Endothelial cell of umbilical vein (primary cell): ENCODE measurements around the gene RPP30.

Experiments used
- EZH2 ChIP-seq: IDR thresholded peaks from 2 replicates; pipeline ENCODE4 v1.6.1; 2012; ENCODE audit warnings: borderline replicate concordance, low read depth, mild to moderate bottlenecking, moderate library complexity, low read length, inconsistent platforms; ENCODE audit not compliant: severe bottlenecking
- POLR2A ChIP-seq: IDR thresholded peaks from 2 replicates; pipeline ENCODE4 v1.6.1; 2012; ENCODE audit warnings: low read depth, mild to moderate bottlenecking, control low read depth, low read length
- TF ChIP-seq, protein P1 (sequence below), 2 donors: IDR thresholded peaks; 1 replicate in 1 of 2; 2 replicates in 1 of 2; pipeline ENCODE4 v1.5.1; 2011; ENCODE audit warnings: low read length in 2 of 2, mild to moderate bottlenecking in 2 of 2, moderate library complexity in 2 of 2, control low read depth in 1 of 2, inconsistent platforms in 1 of 2, low read depth in 1 of 2; ENCODE audit not compliant: insufficient read depth in 1 of 2; ENCODE audit errors: extremely low read depth in 1 of 2

GRCh38 chr10:90855126-90855525 is 16.6 kb upstream of the RPP30 start:
- no peak for TF ChIP-seq EZH2
- TF ChIP-seq, protein P1, sequence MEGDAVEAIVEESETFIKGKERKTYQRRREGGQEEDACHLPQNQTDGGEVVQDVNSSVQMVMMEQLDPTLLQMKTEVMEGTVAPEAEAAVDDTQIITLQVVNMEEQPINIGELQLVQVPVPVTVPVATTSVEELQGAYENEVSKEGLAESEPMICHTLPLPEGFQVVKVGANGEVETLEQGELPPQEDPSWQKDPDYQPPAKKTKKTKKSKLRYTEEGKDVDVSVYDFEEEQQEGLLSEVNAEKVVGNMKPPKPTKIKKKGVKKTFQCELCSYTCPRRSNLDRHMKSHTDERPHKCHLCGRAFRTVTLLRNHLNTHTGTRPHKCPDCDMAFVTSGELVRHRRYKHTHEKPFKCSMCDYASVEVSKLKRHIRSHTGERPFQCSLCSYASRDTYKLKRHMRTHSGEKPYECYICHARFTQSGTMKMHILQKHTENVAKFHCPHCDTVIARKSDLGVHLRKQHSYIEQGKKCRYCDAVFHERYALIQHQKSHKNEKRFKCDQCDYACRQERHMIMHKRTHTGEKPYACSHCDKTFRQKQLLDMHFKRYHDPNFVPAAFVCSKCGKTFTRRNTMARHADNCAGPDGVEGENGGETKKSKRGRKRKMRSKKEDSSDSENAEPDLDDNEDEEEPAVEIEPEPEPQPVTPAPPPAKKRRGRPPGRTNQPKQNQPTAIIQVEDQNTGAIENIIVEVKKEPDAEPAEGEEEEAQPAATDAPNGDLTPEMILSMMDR (IDR thresholded peaks at IDR 0.05; ENCODE audit: extremely low read depth in 1 of 2, insufficient read depth in 1 of 2, low read depth in 1 of 2, low read length in 2 of 2), result no peak
- TF ChIP-seq POLR2A, result no peak
